ENCODE data around the gene MOB1B. TPM values are rescaled to one million over a fixed set of nuclear protein-coding genes. Genes with fewer than 3 reads are reported as not detected.

MOB1B gene
- total RNA-seq, 1 donor from 2014 or later, result 28.8 TPM

GRCh38 chr4:70980196-70980595 is 78.0 kb downstream of the MOB1B start:
- no peaks in the 10 kb centered on the region for H3K4me1 Mint-ChIP-seq (ENCODE audit: low read depth)
- no peaks in the 10 kb centered on the region for H3K9me3 Mint-ChIP-seq (ENCODE audit: low read depth)
- H3K36me3 Mint-ChIP-seq (ENCODE audit: low read depth), result peaks cover 4% of the 10 kb centered on the region
- DNase-seq (ENCODE audit: low spot score), result no peak
- TF ChIP-seq CTCF (IDR thresholded peaks at IDR 0.05), result no peak
- no peak overlapping the region for H3K27ac Mint-ChIP-seq (ENCODE audit: unreplicated experiment)
- H3K27me3 Mint-ChIP-seq (ENCODE audit: low read depth), result no peaks in the 10 kb centered on the region
- H3K4me3 Mint-ChIP-seq (ENCODE audit: unreplicated experiment), result no peak overlapping the region

- Mint-ChIP-seq H3K27ac (ENCODE audit: unreplicated experiment) (no peak overlapping the region), H3K9me3 (ENCODE audit: low read depth) (no peaks in the 10 kb centered on the region), H3K4me1 (ENCODE audit: low read depth) (no peaks in the 10 kb centered on the region), H3K4me3 (ENCODE audit: unreplicated experiment) (no peak overlapping the region), H3K36me3 (ENCODE audit: low read depth) (peaks cover 2% of the 10 kb centered on the region), H3K27me3 (ENCODE audit: low read depth) (no peaks in the 10 kb centered on the region)
- DNase-seq (ENCODE audit: low spot score), result no peak
- no peak for TF ChIP-seq CTCF (IDR thresholded peaks at IDR 0.05)
Measured at GRCh38 chr4:70984106-70984505, 81.9 kb downstream of the MOB1B start.

- Mint-ChIP-seq H3K9me3 (ENCODE audit: low read depth) (no peaks in the 10 kb centered on the region), H3K4me1 (ENCODE audit: low read depth) (no peaks in the 10 kb centered on the region), H3K4me3 (ENCODE audit: unreplicated experiment) (no peak overlapping the region), H3K27me3 (ENCODE audit: low read depth) (no peaks in the 10 kb centered on the region), H3K36me3 (ENCODE audit: low read depth) (peaks cover 2% of the 10 kb centered on the region), H3K27ac (ENCODE audit: unreplicated experiment) (no peak overlapping the region)
- no peak for DNase-seq (ENCODE audit: low spot score)
- TF ChIP-seq CTCF (IDR thresholded peaks at IDR 0.05), result no peak
Measured at GRCh38 chr4:70984589-70984988, 82.4 kb downstream of the MOB1B start.

GRCh38 chr4:70991596-70991995 is 89.4 kb downstream of the MOB1B start:
- H3K4me3 Mint-ChIP-seq (ENCODE audit: unreplicated experiment), result no peak overlapping the region
- peaks cover 40% of the 10 kb centered on the region for H3K4me1 Mint-ChIP-seq (ENCODE audit: low read depth)

GRCh38 chr4:70992391-70992881 is 90.3 kb downstream of the MOB1B start:
- DNase-seq (ENCODE audit: low spot score), result no peak
- H3K4me3 Mint-ChIP-seq (ENCODE audit: unreplicated experiment), result peak overlapping the region; percentile 83
- no peaks in the 10 kb centered on the region for H3K27me3 Mint-ChIP-seq (ENCODE audit: low read depth)
- no peak overlapping the region for H3K27ac Mint-ChIP-seq (ENCODE audit: unreplicated experiment)
- TF ChIP-seq CTCF (IDR thresholded peaks at IDR 0.05), result no peak
- H3K4me1 Mint-ChIP-seq (ENCODE audit: low read depth), result peaks cover 48% of the 10 kb centered on the region
- no peaks in the 10 kb centered on the region for H3K36me3 Mint-ChIP-seq (ENCODE audit: low read depth)
- no peaks in the 10 kb centered on the region for H3K9me3 Mint-ChIP-seq (ENCODE audit: low read depth)

More at GRCh38 chr4:70991596-70991995, 89.4 kb downstream of the MOB1B start:
- TF ChIP-seq CTCF (IDR thresholded peaks at IDR 0.05), result no peak
- H3K27me3 Mint-ChIP-seq (ENCODE audit: low read depth), result no peaks in the 10 kb centered on the region
- no peak for DNase-seq (ENCODE audit: low spot score)
- no peaks in the 10 kb centered on the region for H3K9me3 Mint-ChIP-seq (ENCODE audit: low read depth)
- H3K27ac Mint-ChIP-seq (ENCODE audit: unreplicated experiment), result no peak overlapping the region
- no peaks in the 10 kb centered on the region for H3K36me3 Mint-ChIP-seq (ENCODE audit: low read depth)
